ENCODE data around the gene MRM3.

DNA sequence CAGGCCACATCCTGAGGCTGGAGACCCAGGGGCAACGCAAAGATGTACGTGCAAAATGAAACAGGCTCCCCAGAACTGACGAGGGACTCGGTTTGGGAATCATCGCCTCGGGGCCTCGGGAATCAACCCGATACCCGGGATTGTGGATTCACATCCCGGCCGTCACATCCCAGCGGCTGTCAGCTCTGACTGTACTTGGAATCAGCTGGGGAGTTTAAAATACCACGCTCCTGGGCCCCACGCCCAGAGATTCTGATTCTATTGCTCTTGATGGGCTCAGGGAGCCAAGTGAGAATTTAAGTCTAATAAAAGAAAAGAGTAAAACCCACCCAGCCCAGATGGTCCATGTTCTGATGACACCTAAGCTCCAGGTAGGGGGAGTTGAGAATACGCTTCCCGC, 42.2 kb downstream of the MRM3 start:
- no peak for TF ChIP-seq POLR2A (IDR thresholded peaks at IDR 0.05)
- TF ChIP-seq, protein P1, sequence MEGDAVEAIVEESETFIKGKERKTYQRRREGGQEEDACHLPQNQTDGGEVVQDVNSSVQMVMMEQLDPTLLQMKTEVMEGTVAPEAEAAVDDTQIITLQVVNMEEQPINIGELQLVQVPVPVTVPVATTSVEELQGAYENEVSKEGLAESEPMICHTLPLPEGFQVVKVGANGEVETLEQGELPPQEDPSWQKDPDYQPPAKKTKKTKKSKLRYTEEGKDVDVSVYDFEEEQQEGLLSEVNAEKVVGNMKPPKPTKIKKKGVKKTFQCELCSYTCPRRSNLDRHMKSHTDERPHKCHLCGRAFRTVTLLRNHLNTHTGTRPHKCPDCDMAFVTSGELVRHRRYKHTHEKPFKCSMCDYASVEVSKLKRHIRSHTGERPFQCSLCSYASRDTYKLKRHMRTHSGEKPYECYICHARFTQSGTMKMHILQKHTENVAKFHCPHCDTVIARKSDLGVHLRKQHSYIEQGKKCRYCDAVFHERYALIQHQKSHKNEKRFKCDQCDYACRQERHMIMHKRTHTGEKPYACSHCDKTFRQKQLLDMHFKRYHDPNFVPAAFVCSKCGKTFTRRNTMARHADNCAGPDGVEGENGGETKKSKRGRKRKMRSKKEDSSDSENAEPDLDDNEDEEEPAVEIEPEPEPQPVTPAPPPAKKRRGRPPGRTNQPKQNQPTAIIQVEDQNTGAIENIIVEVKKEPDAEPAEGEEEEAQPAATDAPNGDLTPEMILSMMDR (IDR thresholded peaks at IDR 0.05) = no peak

Data from heart left ventricle (tissue), 13 donors.